ENCODE data around the gene TRNT1.

DNA sequence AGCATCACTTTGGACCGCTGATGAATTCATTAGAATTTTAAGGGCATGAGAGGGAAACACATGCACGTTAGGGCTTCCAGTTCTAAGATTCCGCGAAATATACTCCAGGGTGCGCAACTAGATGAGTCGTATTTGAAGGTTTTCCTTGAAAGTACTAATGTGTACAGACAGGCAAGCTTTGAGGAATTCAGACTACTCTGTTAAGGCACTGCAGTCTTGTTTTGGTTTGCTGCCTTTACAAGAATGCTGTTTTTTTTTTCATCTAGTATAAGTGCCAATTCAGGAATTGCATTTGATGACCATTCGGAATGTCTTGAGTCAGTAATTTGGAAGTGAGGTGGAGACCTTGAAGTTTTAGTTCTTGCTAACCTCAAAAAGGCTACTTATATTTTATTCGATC lies 19.1 kb downstream of the TRNT1 start:
- TF ChIP-seq POLR2A (IDR thresholded peaks at IDR 0.05; ENCODE audit: borderline replicate concordance, extremely low read depth, insufficient read depth, insufficient read length): no peak
- TF ChIP-seq, protein P1, sequence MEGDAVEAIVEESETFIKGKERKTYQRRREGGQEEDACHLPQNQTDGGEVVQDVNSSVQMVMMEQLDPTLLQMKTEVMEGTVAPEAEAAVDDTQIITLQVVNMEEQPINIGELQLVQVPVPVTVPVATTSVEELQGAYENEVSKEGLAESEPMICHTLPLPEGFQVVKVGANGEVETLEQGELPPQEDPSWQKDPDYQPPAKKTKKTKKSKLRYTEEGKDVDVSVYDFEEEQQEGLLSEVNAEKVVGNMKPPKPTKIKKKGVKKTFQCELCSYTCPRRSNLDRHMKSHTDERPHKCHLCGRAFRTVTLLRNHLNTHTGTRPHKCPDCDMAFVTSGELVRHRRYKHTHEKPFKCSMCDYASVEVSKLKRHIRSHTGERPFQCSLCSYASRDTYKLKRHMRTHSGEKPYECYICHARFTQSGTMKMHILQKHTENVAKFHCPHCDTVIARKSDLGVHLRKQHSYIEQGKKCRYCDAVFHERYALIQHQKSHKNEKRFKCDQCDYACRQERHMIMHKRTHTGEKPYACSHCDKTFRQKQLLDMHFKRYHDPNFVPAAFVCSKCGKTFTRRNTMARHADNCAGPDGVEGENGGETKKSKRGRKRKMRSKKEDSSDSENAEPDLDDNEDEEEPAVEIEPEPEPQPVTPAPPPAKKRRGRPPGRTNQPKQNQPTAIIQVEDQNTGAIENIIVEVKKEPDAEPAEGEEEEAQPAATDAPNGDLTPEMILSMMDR (IDR thresholded peaks at IDR 0.05 in 2 of 3, conservative IDR thresholded peaks at IDR 0.05 in 1 of 3; ENCODE audit: borderline replicate concordance in 1 of 3, insufficient read depth in 1 of 3, low read depth in 2 of 3, low read length in 2 of 3): no peak
- no peak for TF ChIP-seq REST (IDR thresholded peaks at IDR 0.05; ENCODE audit: low read depth)
- TF ChIP-seq SP1 (IDR thresholded peaks at IDR 0.05; ENCODE audit: low read depth): no peak
- TF ChIP-seq YY1 (IDR thresholded peaks at IDR 0.05; ENCODE audit: extremely low read depth, insufficient replicate concordance, low read depth, low read length): no peak
- TF ChIP-seq EZH2phosphoT487 (IDR thresholded peaks at IDR 0.05; ENCODE audit: borderline replicate concordance): no peak
- TF ChIP-seq RAD21 (IDR thresholded peaks at IDR 0.05; ENCODE audit: low read depth): no peak
- TF ChIP-seq EGR1 (IDR thresholded peaks at IDR 0.05; ENCODE audit: low read depth): no peak
- no peak for TF ChIP-seq POLR2AphosphoS5 (IDR thresholded peaks at IDR 0.05; ENCODE audit: low read depth, low read length)
- no peak for TF ChIP-seq EZH2 (IDR thresholded peaks at IDR 0.05)
